NCI-H1048 (cell line): Measurements from ENCODE around the gene LHPP.

ENCODE experiments used
- DNase-seq: peaks from one replicate; lab custom pipeline; 2025; lab: John Stamatoyannopoulos, UW

Gene LHPP

DNA sequence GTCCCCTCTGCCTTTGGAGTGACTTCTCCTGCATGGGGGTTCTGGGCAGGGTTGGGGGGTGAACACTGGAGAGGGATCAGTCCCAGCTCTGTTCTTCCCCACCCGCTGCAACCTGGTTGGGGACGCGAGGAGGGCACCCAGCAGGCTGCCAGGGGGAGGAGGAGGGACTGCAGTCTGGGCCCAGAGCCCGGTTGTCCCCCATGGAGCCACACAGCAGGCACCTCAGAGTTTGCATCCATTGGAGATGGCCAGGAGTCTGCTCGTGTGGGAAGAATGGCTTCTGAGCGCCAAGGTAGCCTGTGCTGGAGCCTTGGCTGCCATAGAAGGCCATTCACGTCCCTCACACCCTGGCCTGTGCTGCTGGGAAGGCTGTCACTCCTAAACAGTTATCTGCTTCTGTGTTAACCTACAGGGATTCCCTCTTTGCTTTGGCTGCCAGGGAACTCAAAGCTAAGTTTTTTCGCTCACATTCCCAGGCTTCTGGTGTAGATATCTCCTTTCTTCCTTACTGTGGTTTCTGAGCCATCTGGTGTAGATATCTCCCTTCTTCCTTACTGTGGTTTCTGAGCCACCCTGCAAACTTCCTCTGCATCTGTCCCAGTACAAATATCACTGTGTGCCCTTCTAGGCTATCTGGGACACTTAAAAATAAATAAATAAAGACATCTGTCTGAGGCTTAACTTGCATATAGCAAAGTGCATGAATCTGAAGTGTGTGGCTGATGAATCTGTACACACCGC, 133.7 kb downstream of the LHPP start:
- no peak for DNase-seq

DNA sequence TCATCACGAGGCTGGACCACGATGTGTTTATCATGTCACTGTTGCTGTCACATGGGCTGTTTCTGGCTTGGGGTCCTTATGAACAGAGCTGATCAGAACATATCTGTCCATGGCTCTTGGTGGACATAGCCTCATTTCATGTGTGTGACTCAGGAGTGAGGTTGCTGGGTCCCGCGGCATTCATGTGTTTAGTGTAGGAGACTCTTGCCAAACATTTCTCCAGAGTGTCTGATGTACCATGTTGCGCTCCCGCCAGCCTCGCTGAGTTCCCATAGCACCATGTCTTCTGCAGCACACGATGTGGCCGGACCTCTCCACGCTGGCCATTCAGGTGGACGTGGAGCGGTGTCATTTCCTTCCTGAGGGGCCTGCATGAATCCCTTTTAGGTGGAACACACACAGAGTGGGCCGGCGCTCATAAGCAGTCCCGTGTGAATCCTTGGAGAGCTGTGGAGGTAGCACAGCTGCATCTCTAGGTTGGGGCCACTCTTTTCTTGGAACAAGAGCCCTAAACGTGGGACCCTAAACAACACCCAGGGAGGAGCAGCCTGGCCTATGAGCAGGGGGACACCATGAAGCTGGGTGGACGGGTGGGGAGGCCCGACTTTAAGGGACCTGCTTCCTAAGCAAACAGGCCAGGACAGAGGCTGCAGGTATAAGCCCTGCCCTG, 134.6 kb downstream of the LHPP start:
- no peak for DNase-seq

DNA sequence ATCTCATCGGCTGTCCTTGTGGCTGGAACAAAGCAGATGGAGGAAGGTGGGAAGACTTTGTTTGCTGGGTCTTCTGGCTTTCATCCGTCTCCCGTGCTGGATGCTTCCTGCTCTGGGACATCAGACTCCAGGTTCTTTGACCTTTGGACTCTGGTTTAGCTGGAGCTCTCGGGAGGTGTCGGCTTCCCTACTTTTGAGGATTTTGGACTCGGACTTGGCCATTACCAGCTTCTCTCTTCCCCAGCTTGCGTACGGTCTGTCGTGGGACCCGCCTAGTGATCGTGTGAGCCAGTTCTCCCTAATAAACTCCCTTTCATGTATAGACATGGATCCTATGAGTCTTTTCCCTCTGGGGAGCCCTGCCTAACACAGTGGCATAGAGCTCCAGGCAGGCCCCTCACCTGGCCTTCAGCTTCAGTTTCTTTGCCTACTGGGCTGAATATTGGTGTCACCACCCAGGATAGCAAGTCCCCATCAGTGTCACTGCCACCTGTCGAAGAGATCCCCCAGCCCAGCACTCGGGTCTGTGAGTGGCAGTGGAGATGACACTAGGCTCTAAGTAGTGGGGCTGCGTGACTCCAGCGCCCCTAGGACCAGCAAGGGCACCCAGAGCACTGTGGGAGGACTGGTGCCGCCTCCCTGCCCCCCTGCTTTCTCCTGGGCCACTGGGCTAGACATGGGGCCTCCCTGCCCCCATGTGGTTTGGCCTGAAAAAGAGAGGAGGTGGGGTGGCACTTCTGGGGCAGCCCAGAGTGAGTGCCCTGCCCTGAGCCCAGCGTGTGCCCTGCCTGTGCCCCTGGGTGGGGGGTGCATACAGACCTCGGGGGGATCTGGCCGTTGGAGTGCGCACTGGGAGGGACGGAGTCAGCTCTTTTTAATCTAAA, 135.6 kb downstream of the LHPP start:
- DNase-seq = no peak

DNA sequence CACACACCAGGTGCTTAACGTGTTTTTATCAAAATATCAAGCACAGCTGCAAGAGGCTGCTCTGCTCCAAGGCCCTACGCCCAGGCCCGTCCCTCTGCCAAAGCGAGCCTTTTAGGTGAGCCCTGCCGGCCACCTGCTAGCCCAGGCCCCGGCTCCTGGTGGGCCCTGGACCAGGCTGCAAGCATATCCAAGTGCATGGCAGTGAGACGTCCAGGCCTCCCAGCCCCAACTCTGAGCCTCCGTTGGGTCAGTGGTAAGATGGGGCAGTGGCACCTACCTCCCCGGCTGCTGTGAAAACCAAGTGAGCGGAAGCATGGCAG, 136.2 kb downstream of the LHPP start:
- no peak for DNase-seq

DNA sequence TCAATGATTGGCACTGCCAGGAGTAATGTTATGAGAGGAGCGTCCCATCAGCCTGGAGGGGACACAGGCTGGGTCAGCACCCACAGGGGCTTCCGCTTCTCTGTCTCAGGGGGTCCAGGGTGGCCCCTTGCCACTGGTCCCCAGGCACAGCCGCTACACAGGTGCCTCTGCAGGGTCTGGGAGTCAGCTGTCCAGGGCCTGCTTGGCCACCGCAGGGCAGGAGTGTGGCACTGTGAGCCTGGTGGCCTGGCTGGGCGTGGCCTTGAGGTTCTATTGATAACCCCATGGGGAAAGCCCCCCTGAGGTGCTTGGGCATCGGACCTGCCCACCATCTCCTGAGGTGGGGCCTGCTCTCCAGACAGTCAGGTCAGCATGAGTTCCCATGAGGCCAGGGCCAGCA, 136.6 kb downstream of the LHPP start:
- DNase-seq = no peak

DNA sequence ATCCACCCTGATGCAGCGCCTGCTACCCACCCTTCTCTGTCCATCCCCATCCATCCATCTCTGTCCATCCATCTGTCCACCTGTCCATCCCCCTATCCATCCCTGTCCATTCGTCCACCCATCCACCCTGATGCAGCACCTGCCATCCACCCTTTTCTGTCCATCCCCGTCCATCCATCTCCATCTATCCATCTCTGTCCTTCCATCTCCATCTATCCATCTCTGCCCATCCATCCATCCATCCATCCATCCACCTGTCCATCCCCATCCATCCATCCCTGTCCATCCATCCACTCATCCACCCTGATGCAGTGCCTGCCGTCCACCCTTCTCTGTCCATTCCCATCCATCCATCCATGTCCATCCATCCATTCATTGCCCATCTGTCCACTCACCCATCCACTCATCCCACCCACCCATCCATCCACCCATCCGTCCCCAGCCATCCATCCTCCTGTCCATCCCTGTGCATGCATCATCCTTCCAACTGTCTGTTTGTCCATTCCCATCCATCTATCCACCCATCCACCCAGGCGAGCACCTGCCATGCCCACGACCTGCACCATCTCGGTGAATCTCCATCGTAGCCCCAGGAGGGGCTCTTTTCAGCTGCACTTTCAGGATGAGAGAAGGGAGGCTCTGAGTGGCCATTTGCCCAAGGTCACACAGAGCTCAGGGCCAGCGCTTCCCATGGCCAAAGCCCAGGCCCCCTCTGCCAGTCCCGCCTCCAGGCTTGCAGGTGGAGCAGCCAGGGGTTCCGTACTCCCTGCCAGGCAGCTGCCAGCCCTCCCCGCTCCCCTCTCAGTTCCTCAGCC, 137.4 kb downstream of the LHPP start:
- DNase-seq = no peak

DNA sequence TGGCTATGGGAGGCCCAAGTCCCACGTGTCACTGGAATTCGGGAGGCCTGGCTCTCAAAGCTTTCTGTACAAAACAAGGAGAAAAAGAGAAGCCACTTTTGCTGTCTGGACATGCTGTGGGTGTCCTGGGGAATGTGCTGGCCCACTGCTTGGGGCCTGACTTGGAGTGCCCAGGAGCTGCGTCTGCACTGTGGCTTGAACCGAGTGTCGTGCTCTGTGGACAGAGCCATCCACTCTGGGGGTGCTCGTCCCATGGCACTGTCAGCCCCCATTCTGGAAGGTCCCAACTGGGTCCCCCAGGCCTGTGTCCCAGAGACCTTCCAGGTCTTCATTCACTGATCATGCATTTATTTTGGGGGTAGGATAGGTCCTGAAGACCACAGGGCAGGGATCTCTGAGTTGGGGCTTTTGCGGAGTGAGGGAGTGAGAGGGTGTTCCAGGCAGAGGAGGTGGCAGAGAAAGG, 138.0 kb downstream of the LHPP start:
- DNase-seq = no peak

DNA sequence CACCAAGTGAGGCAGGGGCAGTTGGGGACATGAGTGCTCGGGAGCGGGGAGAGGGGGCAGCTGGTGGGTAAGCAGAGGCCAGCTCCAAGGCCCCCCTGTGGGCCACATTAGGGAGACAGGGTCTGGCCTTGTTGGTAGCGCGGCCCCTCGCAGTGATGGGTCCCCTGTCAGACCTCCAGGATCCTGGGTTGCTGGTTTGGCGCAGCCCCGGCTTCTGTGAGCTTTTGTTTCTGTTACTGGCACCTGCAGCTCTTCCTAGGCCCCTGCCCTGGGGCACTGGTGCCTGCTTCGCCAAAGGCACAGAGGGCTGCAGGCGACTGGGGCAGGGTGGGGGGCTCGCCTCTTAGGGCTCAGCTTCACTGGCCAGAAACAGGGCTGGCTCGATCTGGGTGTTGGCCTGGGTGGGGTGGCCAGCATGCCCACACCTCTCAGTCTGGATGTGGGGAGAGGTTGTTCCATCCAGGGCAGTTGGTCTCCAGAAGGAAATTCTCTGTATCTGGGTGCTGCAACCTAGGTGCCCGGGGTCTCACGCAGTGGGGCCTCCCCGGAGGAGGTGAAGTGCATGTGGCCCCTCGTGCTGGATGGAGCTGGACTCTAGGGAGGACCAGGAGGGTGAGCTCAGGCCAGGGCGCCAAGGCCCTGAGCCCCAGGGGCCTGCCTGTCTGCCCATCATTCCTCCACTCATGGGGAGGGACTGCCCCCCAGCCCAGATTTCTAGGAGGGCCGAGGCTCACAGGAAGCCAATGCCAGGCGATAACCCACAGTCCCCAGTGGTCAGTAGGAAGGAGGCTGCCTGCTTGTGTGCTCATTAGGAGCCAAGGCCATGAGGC, 138.6 kb downstream of the LHPP start:
- DNase-seq = no peak

DNA sequence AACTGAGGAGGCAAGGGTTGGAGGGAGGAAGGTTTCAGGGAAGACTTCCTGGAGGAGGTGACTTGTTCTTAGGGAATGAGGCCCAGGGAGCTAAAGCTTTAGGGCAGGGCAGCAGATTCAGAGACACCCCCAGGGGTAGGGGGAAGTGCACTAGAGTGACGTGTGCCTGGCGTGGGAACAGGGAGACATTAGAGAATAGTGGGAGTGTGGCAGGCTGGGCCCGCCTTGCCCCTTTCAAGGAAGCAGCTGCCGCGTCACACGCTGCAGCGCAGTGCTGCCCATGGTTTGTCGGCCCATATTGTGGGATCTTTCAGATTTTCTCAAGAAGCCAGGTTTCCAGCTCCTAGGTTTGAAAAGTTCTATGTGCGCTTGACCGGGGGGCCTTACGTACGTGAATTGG, 139.4 kb downstream of the LHPP start:
- DNase-seq = no peak

DNA sequence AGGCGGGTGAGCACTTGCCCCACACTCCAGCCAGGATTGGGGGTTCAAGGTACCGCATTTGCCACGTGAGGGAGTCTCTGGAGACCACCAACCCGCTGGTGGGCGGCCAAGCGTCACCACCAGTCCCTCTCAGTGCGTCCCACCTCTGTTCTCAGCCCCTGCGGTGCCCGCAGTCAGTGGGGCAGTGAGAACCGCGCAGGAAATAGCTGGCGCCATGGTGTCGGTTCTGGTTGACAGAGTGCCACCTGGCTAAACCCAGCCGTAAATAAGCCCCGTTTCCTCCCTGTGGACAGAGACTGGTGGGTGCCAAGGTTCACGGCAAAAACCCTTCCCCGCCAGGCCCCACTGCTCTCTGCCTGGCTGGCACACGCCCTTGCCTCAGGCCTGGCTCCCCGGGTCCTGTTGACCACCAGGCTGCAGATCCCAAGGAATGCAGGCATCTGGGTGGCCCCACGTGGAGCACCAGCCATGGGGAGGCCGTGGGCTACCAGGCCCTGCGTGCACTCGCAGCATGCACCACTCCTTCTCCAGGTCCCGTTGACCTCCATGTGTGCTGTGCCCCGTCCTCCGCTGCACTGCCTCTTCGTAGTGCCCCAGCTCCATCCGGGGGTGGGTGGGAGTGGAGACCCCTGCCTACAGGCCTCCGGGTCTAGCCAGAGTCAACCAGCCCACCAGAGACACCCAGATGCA, 140.0 kb downstream of the LHPP start:
- no peak for DNase-seq

DNA sequence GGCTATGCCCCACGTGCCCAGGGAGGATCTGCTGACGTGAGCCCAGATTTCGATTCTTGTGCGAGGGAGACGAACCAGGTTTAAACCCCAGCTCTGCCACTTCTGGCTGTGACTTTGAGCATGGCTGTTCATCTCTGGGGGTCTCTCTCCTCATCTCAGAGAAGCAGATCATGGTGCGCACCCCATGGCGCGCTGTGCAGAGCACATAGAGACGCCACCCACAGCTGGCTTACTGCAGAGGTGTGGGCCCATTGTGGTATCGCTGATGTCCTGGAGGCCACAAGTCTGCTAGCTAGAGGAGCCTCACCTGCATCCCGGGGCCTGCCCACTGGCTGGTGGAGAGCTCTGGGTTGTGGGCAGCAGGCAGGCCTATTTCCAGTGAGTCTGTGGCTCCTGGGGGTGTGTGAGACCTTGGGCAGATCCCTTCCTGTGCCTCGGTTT, 140.5 kb downstream of the LHPP start:
- no peak for DNase-seq

DNA sequence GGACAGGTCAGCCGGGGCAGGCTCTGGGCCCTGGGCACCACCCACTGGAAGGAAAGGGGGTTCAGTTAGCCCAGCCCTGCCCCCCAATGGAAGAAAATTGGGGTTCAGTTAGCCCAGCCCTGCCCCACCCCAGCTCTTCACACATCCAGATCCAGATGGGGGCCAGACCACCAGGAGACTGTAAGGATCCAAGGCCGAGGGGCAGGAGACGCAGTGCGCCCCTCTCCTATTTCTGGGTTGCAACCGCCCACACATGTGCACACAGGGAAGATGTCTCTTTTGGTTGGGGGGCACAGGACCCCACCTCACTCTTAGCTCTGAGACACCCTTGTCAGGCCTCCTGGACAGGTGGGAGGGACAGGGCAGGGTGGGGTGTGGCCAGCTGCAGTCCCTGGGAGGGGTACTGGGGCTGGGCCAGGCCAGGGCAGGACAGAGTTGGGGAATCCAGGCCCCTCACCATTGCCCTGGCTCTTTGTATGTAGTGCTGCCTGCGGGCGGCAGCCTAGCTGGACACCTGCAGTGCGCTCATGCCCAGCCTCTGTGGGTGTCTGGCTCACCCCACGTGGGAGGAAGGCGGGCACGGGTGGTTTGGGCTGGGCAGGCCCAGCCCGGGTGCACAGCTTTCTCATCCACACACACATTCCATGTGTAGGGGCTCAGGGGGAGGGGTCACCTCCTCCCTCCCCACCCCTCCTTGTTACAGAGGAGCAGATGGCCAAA, 141.2 kb downstream of the LHPP start:
- no peak for DNase-seq

DNA sequence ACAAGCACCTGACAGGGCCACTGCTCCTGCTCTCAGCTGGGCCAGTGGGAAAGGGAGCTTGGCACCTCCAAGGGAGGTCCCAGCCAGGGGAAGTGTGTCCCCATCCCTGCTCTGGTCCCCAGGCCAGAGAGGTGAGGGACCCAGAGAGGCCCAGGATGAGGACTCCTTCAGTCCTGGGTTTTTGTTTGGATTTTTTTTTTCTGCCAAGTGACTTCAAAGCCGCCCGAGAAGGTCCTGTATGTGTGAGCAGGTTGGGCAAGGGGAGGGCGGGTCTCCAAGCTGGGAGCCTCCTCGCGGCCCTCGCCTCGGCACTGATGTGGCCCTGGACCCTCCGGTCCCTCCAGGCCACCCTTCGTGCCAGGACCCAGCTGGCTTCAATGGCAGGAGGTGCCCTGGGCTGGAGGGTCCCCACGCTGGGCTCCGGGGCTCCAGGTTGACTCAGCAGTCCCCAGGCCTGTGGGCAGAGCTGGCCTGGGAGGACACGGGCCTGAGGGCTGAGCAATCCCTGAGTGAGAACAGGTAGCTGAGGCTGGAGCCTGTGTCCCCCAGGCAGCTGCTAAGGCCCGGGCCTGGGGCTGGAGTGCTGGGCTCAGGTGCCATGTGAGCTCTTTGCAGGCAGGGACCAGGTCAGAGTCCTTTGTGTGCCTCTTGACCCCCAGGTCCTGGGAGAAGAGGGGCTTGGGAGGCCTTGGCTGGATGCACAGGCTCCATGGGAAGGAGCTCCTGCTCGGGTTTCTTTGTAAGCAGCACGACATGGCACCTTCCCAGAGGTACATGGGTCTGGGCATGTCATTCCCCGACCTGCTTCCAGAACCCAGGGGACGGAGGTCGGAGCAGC, 142.0 kb downstream of the LHPP start:
- no peak for DNase-seq

DNA sequence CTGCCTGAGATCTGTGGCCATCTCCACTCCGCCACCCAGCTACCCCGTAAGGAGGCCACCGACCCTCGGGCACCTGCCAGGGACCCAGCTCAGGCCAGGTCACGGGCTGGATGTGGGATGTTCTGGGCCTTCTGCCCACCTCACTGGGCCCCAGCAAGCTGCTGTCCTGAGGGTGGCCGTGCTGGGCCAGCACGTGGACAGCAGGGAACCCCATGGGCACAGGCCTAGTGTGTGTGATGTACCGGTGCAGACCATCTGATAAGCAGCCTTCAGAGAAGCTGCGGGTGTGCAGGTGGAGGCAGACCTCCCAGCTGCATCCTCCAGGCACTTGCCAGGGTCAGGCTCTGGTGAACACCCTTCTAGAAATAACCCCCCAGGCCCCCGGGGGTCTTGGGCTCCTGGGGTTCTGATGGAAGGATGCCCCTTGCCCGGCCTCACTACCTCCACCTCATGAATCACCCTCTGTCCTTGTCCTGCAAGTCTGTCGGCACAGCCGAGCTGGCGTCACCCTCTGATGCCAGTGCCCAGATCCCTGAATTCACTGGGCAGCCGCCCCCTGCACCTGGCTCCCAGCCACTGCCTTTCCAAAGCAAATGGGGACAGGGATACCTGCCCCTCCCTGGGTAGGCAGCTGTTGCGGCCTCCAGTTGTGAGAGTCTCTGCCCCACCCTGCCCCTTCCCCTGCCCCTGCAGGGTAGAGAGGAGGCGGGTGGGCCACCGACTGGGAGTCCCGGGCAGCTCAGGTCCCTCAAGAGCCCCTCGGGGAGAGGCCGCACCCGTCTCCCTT, 142.8 kb downstream of the LHPP start:
- DNase-seq = no peak

DNA sequence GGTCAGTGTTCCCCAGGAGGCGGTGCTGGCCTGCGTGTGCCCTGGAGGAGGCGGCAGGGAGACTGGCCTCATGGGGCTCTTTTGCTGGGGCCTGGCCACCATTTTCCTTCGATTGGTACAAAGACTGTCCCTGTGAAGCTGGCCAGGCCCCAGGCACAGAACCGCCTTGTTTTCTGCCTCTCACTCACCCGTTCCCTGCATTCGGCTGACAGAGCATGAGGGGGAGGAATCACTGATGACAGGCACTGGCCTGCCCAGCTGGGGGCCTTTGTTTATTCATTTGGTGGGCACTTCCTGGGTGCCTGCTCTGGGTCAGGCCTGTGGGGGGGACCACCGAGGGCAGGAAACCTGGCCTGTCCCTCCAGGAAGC, 143.4 kb downstream of the LHPP start:
- DNase-seq = no peak

DNA sequence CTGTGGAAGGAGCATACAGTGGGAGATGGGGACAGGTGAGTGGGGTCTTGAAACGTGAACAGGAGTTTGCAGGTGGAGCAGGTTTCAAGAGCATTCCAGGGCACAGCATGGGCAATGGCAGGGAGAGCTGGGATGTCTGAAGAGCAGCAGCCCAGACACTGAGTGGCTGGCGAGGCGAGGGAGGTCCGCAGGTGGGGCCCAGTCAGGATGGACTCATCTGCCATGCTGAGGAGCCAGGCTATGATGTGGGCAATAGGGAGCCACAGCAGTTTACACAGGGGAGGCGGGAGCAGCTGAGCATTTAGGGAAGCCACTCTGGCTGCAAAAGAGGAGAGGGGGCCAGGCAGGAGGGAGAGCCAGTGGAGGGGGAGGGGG, 143.8 kb downstream of the LHPP start:
- DNase-seq = no peak

DNA sequence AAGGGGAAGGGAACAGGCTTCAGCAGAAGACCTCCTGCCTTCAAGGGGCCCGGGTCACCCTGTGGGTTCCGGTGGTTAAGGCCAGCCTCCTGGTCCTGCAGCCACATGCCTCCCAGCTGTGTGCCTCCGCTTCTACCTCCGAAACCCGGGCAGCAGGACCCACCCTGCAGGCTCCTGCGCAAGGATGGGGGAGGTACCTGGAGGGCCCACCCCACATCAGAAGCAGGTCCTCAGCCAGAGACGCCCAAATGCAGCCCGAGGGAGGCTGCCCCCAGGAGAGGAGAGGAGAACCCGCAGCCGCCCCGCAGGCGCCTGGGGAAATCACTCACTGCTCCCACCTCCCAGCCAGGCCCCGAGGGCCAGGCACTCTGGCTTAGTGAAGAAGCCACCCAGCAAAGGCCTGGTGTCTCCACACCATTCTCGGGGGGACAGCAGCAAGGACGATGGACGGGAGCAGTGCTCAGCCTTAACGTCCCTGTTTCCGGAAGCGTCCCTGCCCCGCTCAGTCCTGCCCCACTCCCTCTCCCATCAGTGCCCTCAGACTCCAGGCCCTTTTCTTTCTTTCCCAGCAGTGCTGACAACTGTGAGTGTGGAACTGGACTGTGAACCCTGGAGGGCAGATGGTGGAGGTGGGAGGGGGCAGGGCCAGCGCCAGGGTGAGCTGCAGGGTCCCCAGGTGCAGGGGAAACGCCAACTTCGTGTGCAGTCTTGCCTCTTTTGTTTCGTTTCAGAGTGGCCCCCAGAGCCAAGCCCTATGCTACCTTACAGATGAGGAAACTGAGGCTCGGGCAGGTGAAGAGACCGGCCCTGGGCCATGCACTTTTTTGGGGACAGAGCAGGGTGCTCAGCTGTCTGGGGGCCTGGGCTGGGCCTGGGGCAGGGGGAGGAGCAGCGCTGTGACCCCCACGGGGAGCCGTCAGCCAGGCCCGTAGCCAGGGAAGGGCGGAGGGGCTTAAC, 144.5 kb downstream of the LHPP start:
- no peak for DNase-seq
